Measurements from ENCODE around the gene CPNE7.

Gene CPNE7

GRCh38 chr16:89612415-89613166 lies 37.0 kb downstream of the CPNE7 start:
- TF ChIP-seq REST (IDR thresholded peaks at IDR 0.05; ENCODE audit: low read depth) (no peak), RAD21 (IDR thresholded peaks at IDR 0.05; ENCODE audit: low read depth) (no peak), USF1 (IDR thresholded peaks at IDR 0.05) (no peak), YY1 (IDR thresholded peaks at IDR 0.05; ENCODE audit: low read depth) (no peak), TAF1 (IDR thresholded peaks at IDR 0.05; ENCODE audit: low read depth) (no peak), FOXM1 (IDR thresholded peaks at IDR 0.05; ENCODE audit: borderline replicate concordance, low read depth) (no peak), EP300 (IDR thresholded peaks at IDR 0.05; ENCODE audit: borderline replicate concordance) (no peak), NFIC (IDR thresholded peaks at IDR 0.05) (no peak)

- TF ChIP-seq EGR1 (IDR thresholded peaks at IDR 0.05) (no peak), USF1 (IDR thresholded peaks at IDR 0.05) (no peak), MAX (IDR thresholded peaks at IDR 0.05) (no peak), ZBTB7A (IDR thresholded peaks at IDR 0.05; ENCODE audit: low read depth) (no peak), REST (IDR thresholded peaks at IDR 0.05; ENCODE audit: low read depth) (no peak), TEAD4 (IDR thresholded peaks at IDR 0.05) (no peak), CEBPB (IDR thresholded peaks at IDR 0.05) (no peak), TCF12 (IDR thresholded peaks at IDR 0.05; ENCODE audit: low read depth) (no peak), YY1 (IDR thresholded peaks at IDR 0.05; ENCODE audit: low read depth) (no peak), NFIC (IDR thresholded peaks at IDR 0.05) (no peak), FOXM1 (IDR thresholded peaks at IDR 0.05; ENCODE audit: borderline replicate concordance, low read depth) (no peak), TAF1 (IDR thresholded peaks at IDR 0.05; ENCODE audit: low read depth) (no peak), RAD21 (IDR thresholded peaks at IDR 0.05; ENCODE audit: low read depth) (no peak), EP300 (IDR thresholded peaks at IDR 0.05; ENCODE audit: borderline replicate concordance) (no peak), CREB1 (IDR thresholded peaks at IDR 0.05; ENCODE audit: low read depth) (no peak)
Measured at GRCh38 chr16:89613231-89613953, 37.8 kb downstream of the CPNE7 start, which contains the start of gene DPEP1. Gene DPEP1, plus strand, starts transcription at chr16:89613642. Its CDS starts 16,769 bp downstream, at chr16:89630411.

- TF ChIP-seq YY1 (IDR thresholded peaks at IDR 0.05; ENCODE audit: low read depth) (no peak), EGR1 (IDR thresholded peaks at IDR 0.05) (no peak), RAD21 (IDR thresholded peaks at IDR 0.05; ENCODE audit: low read depth) (no peak), EP300 (IDR thresholded peaks at IDR 0.05; ENCODE audit: borderline replicate concordance) (no peak), TAF1 (IDR thresholded peaks at IDR 0.05; ENCODE audit: low read depth) (no peak), FOXM1 (IDR thresholded peaks at IDR 0.05; ENCODE audit: borderline replicate concordance, low read depth) (no peak), REST (IDR thresholded peaks at IDR 0.05; ENCODE audit: low read depth) (no peak), NFIC (IDR thresholded peaks at IDR 0.05) (no peak), USF1 (IDR thresholded peaks at IDR 0.05) (no peak), CREB1 (IDR thresholded peaks at IDR 0.05; ENCODE audit: low read depth) (no peak), ZBTB7A (IDR thresholded peaks at IDR 0.05; ENCODE audit: low read depth) (no peak), CEBPB (IDR thresholded peaks at IDR 0.05) (no peak), TEAD4 (IDR thresholded peaks at IDR 0.05) (no peak)
Measured at GRCh38 chr16:89613954-89614459, 38.4 kb downstream of the CPNE7 start.

Measured in Ishikawa (cell line).